NCI-H1417 treated with DMSO at 0.1 percent for 48 hours (cell line): ENCODE results near the gene PWP2.
"Not testable (repeated sequence)": the region's sequence is repeated elsewhere in the genome, so short reads cannot be mapped to it uniquely, and the experiment has no call there.

Experiments used
- DNase-seq: peaks from one replicate; lab custom pipeline; 2025; lab: John Stamatoyannopoulos, UW

PWP2 gene

DNA sequence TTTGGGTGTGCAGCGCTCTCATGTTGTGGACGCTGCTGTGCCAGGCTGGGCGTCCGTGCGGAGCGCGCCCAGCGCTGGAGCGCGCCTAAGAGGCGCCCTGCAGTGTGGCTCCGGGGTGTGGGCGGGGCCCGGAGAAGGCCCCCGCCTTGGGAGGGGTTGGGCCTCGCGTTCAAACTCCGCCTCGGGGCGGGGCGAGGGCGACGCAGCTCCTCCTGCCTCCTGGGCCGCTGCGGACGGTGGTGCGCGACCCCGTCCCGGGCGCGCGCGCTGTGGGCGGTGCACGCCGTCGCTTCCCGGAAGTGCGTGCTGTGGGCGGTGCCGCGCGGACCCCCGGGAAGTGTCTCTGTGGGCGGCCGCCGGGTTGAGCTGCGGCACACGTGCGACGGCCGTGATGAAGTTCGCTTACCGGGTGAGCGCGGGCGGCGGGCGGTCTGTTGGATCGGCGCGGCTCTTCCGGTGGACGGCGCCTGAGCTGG is at the start of gene PWP2:
Gene PWP2, plus strand, starts transcription at position 374 of the 476 bp plus-strand sequence. Its CDS starts 18 bp downstream, at position 392.
- not testable (repeated sequence) for DNase-seq

DNA sequence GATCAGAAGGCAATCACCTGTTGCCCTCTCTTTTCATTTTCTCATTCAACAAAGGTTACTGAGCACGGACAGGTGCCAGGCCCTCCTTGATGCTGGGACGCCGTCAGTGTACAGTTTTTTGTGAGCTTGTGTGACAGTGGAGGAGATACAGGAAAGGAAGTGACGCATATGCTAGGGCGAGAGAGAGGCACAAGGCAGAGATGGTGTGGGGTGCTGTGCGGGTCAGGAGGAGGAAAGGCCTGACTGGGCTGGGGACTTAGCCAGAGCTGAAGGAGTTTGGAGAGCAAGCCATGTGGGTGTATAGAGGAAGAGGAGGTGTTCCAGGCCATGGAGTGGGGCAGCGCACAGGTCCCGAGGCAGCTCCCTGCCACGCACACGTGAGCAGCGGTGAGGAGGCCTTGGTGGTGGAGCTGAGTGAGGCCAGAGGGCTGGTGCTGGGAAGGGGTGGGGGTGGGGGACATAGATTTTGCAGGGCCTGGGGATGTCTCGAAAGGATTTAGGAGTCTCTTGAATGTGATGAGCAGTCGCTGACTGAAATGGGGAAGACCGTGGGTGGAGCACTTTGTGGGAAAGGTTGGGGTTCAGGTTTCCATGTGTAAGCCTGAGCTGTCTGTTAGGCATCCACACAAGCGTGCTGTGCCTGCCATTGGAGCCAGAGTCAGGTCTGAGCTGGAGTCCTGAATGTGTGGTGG is 49.1 kb upstream of the PWP2 start:
- DNase-seq: no peak

DNA sequence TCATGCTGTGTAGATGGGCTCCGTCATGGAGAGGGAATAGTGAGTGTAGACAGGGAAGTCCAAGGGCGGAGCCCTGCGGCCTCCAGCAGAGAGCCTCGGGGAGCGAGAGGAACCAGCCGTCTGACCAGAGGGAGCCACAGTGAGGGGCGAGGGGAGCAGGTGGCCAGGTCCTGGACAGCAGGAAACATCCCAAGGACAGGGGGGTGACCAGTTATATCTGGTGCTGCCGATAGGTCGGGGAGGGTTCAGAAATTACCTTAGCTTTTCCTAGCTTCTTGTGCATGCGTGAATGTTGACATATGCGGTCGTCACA is 48.6 kb upstream of the PWP2 start:
- no peak for DNase-seq

DNA sequence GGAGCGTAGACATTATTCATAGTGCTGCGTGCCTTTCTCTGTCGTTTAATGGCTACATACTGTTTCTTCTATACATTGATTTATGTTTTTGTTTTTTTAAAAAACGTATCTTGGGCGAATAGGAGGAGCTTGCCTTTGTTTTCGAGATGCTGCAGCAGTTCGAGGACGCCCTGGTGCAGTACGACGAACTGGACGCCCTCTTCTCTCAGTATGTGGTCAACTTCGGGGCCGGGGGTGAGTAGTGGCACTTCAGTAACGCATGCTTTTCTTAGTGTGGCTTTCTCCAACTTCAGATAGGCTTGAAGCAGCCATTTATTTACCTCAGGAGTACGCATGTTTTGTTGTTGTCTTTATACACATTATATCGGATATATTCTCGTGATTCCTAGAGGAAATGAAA is 48.2 kb upstream of the PWP2 start:
- DNase-seq: no peak

DNA sequence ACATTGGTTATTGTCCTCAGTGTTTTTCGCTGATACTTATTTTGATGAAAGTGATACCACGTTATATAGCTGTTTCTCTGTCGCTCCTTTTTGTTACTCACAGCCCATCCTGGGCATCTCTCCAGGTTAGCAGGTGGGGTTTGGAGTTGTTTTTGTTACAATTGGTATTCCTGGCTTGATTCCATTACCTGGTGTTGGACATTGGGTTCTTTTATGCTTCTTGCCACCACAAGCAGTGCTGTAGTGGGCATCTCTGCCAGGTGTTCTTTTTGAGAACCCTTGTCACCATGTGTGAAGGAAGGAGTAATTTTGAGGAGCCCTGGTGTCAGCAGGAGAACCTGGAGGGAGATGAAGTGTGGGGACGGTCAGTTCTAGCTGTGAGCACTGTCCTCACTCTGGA is 47.5 kb upstream of the PWP2 start:
- no peak for DNase-seq

DNA sequence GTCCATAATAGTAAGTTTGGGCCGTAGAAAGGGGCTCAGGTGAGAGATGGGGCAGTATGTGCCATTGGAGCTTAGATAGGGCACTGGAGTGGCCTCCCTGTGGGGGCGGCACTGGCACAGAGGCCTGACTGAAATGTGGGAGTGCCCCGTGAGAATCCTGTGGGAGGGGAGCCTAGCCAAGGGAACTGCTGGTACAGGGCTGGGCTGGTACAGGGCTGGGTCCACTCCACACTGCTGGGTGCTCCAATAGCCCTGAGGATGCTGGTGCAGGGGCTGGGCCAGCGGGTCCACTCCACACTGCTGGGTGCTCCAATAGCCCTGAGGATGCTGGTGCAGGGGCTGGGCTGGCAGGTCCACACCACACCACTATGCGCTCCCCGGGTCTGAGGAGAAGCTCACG is 44.8 kb upstream of the PWP2 start:
- no peak for DNase-seq

DNA sequence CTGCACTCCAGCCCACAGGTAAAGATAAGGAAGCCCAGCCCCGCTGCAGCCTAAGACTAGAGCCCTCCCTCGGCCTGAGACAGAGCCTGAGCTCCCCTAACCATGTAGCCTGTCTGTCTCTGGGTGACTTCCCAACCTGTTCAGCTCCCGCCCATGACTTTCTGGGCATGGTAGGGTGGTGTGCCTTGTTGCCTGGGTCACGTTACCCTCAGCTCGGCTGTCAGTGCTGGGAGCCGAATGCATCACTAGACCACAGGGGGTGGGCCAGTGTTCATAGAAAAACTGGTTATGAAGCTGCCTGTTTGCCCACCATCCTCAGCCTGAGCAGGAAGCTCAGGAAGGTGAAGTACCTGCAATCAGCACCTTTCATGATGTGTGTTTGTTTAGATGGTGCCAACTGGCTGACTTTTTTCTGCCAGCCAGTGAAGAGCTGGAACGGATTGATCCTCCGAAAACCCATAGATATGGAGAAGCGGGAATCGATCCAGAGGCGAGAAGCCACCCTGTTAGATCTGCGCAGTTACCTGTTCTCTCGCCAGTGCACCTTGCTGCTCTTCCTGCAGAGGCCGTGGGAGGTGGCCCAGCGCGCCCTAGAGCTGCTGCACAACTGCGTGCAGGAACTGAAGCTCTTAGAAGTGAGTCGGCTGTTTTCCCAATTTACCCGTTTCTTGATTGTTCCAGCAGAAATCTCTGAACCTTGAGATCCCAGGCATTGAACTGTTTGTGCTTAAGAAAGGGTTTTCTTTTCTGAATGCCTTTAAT is 43.9 kb upstream of the PWP2 start:
- DNase-seq: no peak

DNA sequence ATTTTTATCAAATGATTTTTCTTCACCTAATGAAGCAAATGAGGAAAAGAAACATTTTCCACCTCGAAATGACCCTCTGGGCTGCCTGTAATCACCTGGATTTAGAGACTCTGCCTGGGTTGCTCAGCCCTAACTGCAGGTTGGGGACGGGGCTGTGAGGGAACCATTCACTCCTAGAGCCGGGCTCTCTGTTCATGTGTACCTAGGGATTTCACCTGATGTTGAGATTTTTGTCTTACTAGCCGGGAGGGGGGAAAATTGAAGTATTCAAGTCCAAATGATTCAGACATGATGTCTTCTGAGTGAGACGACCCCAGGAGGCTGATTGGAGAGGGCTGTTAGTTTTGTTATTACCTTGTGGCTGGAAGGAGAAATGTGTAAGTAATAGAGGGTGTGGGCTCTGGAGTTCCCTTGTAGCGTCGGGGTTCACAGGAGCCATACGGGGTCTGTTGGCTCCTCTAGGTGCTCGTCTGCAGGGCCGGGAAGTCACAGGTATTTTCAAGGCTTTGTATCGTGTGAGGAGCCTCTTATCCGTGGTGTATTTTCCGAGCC is 42.3 kb upstream of the PWP2 start:
- DNase-seq: no peak

DNA sequence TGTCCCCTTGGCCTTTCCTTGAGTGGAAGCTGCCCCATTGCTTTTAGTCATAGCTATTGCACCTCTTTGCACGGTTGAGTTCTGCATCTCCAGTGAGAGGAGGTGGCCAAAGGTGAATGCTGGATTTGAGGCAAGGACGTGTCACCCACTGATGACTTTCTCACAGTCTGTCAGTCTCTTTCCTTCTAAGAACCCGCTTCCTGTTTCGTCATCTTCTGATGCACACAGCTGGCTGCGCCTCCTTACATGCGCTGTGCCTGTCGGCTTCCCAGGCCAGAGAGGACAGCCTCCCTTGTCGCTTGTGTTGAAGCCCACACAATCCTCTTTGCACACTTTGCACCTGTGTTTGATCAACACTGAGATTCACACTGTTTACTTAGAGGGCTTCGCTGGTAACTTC is 41.8 kb upstream of the PWP2 start:
- DNase-seq: no peak

DNA sequence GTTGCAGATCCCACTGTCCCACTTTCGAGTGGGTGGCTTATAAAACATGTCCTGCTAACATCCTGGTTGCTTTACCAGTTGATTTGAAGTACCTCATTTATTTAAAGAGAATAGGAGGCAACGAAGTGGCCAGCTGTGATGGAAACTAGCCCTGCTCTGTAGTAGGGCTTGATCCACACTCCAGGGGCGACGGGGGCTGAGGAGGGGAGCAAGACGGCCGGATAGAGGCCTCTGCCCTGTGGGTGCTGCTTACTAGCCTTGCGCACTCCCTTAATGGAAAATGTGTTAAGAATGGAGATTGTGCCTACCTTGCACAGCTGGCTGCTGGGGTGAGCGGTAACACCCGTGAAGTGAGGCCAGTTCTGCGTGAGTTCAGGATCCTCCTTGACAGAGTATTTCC is 41.1 kb upstream of the PWP2 start:
- DNase-seq: no peak

DNA sequence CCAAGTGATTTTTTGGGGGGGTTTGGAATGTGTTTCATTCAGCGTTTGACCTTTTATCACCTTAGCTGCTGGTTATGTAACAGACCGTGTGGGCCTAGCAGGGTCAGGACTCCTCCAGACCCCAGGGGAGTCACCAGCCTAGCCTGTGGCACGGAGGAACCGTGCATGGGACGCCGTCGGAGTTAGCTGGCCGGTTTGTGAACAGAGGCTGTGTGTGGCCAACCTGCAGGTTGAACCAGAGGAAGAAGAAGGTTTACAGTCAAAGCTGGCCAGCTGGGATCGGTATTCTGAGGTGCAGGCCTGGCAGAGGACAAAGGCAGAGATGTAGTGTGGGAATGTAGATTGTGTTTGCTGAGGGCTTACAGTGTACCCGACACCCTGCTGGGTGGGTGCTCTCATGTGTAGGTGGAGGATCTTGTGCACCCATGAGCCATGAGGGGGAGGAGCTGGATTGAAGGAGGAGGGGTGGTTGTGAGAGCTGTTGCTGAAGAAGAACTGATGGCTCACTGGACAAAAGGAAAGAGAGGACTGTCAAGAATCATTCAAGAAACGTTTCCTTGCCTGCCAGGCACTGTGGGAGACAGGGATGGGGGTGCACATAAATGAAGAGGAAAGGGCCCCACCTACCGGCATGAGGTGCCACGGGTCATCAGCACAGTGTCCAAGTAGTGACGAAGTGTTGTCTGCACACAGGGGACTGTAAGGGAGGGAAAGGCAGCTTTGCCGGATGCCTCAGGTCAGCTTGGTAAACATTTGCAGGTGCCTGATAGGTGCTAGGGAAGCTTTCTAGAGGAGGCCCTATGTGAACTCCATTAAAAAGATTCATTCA is 40.0 kb upstream of the PWP2 start:
- no peak for DNase-seq

DNA sequence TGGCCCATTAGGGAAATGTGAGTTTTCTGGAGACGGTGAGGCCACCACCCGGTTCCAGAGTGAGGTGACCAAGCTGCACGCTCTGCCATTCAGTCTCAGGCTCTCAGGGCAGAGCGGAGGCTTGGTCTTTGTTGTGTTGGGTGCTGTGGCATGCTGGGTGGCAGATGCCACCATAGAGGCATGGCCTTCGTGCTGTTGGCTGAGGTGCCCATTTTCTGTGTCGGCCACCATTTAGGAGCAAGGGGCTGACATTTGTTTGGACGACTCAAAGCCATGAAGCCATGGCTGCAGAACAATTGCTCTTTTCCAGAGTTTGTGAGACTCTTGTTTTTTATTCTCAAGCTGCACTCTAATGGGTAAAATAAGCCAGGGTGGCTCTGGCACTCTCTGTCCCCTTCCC is 36.8 kb upstream of the PWP2 start:
- DNase-seq: no peak

DNA sequence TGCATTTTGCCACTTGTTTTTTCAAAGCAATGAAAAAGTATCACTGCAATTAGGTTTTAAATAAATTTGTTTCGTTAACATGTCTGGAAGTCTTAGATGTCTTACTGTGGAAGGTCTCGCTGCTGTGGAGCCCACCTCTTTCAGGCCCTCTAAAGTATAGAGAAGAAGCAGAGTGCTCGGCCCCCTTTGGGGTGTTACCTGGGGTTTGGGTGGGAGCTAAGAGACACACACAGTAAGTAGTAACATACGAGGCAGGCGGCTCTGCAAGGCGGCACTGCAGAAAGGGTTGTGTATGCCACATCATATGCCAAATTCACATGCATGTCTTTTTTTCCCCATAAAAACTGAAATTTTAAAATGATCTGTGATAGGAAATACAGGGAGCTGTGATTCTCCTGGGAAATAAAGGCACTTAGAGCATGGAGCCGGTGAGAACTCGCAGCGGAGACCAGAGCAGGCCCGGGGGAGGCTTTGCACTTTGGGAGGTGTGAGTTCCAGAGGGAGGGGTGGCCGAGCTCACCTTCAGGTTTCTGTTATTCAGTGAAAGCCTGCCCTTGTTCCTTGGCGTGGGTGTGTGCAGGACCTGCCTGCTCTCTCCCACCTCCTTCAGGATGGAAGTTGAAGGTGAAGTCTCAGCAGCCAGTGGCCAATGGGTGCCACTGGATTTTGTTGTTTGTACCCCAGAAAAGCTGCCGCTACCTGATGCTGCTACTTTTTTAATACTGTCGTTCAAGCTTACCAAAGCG is 35.7 kb upstream of the PWP2 start:
- DNase-seq: no peak

DNA sequence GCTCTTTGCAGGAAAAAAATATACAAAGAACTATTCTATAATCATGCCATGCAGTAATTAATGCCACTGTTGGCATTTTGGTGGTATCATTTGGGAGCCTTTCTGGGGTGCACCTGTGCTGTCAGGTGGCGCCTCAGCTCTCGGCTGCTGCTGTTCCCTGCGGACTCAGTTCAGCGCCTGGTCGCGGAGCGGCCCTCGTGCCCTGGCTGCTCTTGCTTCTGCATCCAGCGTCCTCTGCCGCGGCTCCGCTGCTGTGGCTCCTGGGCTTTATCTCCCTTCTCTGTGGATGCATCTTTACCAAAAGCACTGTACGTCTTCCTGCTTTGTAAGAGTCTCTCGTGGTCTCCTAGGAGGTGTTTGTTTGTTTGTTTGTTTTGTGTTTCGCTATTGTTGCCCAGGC is 35.1 kb upstream of the PWP2 start:
- DNase-seq: no peak

DNA sequence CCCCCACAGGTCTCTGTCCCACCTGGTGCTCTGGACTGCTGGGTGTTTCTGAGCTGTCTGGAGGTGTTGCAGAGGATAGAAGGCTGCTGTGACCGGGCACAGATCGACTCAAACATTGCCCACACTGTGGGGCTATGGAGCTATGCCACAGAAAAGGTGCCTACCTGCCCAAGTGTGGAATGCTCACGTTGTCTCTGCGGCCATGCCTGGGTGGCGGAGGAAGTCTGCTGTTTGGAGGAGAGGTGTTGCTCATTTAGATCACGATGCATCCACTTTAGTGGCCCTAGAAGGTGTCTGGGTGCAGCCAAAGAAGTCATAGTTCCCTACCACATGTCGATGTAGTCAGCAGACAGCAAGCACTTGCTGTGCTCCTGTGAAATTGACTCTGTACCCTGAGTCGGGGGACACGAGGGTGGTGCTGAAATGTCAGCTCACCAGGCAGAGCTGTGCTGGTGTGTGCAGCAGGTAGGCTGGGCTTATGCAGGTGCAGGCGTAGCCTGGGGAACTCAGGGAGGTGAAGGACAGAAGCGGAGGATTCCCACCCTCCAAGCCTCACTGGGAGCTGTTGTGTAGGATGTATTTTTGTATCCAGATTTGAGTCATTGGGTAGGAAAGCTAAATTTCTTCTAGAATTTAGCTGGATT is 32.8 kb upstream of the PWP2 start:
- no peak for DNase-seq

DNA sequence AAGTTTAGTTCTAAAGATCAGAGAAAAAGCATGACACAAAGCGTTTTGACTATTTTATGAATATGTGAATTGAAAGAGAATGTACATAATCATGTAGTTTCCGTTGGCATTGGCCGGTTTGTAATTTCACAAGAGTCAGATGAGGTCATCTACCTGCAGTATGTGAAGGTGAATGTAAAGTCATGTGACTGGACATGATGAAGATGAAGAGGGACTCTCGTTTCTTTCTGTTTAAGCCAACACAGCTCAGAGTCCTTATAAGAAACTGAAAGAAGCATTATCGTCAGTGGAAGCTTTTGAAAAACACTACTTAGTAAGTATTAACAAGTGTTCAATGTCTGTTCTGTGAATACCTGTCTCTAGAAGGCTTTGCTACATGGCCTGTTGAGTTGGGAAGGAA is 30.9 kb upstream of the PWP2 start:
- DNase-seq: no peak

DNA sequence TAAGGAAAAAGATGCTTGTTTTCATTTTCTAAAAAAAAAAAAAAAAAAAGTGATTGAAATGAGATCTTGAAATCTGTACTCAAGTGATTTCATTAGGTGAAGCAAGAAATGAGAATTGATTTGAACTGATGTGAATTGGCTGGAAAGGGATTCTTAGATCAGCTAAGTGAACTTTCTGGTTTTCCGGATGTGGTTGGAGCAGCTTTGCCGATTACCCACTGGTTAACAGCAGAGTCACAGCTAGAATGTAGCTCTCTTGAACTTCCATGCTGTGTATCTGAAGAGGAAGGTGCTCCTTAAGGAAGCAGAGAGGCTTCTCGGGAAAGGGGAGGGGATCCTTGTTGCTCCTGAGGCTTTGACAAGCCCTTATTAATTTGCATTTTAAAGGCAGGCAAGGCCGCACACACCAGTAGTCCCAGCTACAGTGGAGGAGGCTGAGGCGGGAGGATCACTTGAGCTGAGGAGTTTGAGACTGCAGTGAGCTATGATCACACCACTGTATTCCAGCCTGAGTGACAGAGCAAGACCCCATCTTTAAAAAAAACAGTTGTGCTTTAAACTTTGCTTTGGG is 28.7 kb upstream of the PWP2 start:
- no peak for DNase-seq

DNA sequence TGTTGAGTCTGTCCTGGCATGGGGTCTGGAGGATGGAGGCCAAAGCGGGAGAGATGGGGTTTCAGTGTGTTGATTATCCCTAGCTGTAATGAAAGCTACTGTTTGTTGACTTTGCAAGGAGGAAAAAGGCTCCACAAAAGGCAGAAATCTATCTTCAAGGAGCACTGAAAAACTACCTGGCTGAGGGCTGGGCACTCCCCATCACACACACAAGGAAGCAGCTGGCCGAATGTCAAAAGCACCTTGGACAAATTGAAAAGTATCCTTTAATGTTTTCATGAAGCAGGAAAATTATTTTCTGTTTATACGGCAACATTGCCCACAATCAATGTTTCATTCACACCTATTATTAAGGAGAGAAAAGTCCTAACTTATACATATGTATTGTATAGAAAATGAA is 27.8 kb upstream of the PWP2 start:
- no peak for DNase-seq

DNA sequence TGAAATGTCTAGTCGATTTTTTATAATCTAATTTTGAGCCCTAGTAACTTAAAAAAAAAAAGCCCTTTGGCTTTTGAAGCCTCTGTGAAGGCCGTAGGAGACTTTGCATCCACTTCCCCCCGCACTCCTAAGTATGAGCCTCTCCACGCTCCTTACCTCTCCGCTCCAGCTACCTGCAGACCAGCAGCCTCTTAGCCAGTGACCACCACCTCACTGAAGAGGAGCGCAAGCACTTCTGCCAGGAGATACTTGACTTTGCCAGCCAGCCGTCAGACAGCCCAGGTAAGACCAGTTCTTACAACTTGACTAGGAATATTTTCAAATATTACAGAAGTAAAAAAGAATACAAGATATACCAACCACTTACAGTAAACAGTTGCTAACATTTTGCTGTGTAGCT is 27.4 kb upstream of the PWP2 start:
- no peak for DNase-seq

DNA sequence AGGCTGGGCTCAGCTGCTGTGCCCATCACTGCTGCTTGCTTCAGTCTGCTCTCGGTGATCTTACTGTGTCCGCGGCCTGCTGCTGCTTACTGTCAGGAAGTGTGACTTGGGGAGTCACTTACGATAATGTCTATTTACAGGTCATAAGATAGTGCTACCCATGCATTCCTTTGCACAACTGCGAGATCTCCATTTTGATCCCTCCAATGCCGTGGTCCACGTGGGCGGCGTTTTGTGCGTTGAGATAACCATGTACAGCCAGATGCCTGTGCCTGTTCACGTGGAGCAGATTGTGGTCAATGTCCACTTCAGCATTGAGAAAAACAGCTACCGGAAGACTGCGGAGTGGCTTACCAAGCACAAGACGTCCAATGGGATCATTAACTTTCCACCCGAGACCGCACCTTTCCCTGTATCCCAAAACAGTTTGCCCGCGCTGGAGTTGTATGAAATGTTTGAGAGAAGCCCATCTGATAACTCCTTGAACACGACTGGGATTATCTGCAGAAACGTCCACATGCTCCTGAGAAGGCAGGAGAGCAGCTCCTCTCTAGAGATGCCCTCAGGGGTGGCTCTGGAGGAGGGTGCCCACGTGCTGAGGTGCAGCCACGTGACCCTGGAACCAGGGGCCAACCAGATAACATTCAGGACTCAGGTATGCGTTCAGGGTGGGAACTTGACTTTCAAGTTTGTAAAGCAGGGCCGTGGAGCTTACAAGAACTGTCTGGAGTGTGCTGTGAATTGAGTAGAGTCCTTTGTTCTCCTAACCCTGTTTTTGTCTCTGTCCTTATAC is 24.4 kb upstream of the PWP2 start:
- no peak for DNase-seq
